B cell (primary cell): ENCODE results near the gene ATIC. TPM values are rescaled to one million over a fixed set of nuclear protein-coding genes. Genes with fewer than 3 reads are reported as not detected.

Experiments used
- ATAC-seq: fragments of 200-7000 bp; cut with Tn5 transposase; one replicate; pipeline ENCODE4 v1.10.0; 2021; ENCODE audit warnings: low read depth, mild to moderate bottlenecking, moderate number of reproducible peaks, moderate library complexity
- CTCF ChIA-PET: fragments of 350-600 bp; sonication (Branson Sonifier 250); formaldehyde crosslinking; loops from one replicate; lab custom pipeline; 2021; ENCODE audit warnings: antibody characterized with exemption, inconsistent platforms; lab: Charles Lee
- POLR2A ChIA-PET: fragments of 350-600 bp; sonication (Branson Sonifier 250); formaldehyde crosslinking; loops from one replicate; lab custom pipeline; 2021; ENCODE audit warnings: antibody characterized with exemption; lab: Charles Lee
- DNase-seq: peaks from one replicate; pipeline ENCODE4 v3.0.0; 2013
- H2AFZ ChIP-seq: 2 replicates; pipeline ENCODE4 v1.6.1; 2012; ENCODE audit warnings: mild to moderate bottlenecking, low read depth, low read length; ENCODE audit not compliant: insufficient read depth, poor library complexity, severe bottlenecking
- H3K27ac ChIP-seq, 2 donors: 1 replicate in 1 of 2; 2 replicates in 1 of 2; pipeline ENCODE4 v1.5.1; 2012 to 2013; ENCODE audit warnings: low read length in 2 of 2, mild to moderate bottlenecking in 2 of 2, moderate library complexity in 1 of 2
- H3K27me3 ChIP-seq, 4 experiments: fragments of 200-600 bp in 1 of 4; sonication (generic) in 1 of 4; replicated peaks in 1 of 4; 1 replicate in 2 of 4; 2 replicates in 2 of 4; pipeline versions ENCODE4 v1.6.1 to v1.7.0; 2013 to 2016; ENCODE audit warnings: low read length in 3 of 4, mild to moderate bottlenecking in 2 of 4, mixed read lengths in 1 of 4, moderate library complexity in 1 of 4; ENCODE audit not compliant: insufficient read depth in 4 of 4, control insufficient read depth in 3 of 4; ENCODE audit errors: control extremely low read depth in 1 of 4
- H3K36me3 ChIP-seq, 2 experiments: replicated peaks in 1 of 2; 1 replicate in 1 of 2; 2 replicates in 1 of 2; pipeline versions ENCODE4 v1.6.1 to v1.7.1; 2013; ENCODE audit warnings: low read length in 1 of 2; ENCODE audit not compliant: insufficient read depth in 2 of 2, control insufficient read depth in 1 of 2; ENCODE audit errors: control extremely low read depth in 1 of 2, extremely low read depth in 1 of 2
- H3K4me1 ChIP-seq, 2 donors: fragments of 200-600 bp in 1 of 2; sonication (generic) in 1 of 2; 1 replicate in 1 of 2; 2 replicates in 1 of 2; pipeline versions ENCODE4 v1.5.1 to v1.6.1; 2013 to 2017; ENCODE audit warnings: low read length in 2 of 2; ENCODE audit not compliant: control insufficient read depth in 2 of 2, insufficient read depth in 2 of 2
- H3K4me2 ChIP-seq: replicated peaks from 2 replicates; pipeline ENCODE3; 2012; ENCODE audit warnings: mild to moderate bottlenecking, low read depth, low read length; ENCODE audit not compliant: poor library complexity, severe bottlenecking
- H3K4me3 ChIP-seq, 5 experiments: fragments of 200-600 bp in 1 of 5; sonication (generic) in 1 of 5; 1 replicate in 3 of 5; 2 replicates in 2 of 5; pipeline versions ENCODE4 v1.5.1 to v1.7.0; 2011 to 2016; ENCODE audit warnings: low read length in 4 of 5, mild to moderate bottlenecking in 4 of 5, low read depth in 2 of 5, control low read depth in 1 of 5, moderate library complexity in 1 of 5; ENCODE audit not compliant: insufficient read depth in 1 of 5; ENCODE audit errors: control extremely low read depth in 1 of 5, extremely low read depth in 1 of 5
- H3K79me2 ChIP-seq: fragments of 200-600 bp; sonication (generic); one replicate; pipeline ENCODE4 v1.6.0; 2016; ENCODE audit warnings: low read length; ENCODE audit not compliant: control insufficient read depth, insufficient read depth
- H3K9ac ChIP-seq: fragments of 200-600 bp; sonication (generic); 2 replicates; pipeline ENCODE4 v1.6.1; 2017; ENCODE audit warnings: mild to moderate bottlenecking, low read length, moderate library complexity
- H3K9me3 ChIP-seq, 3 donors: one replicate each; pipeline versions ENCODE4 v1.6.1 to v1.7.1; 2013; ENCODE audit warnings: low read length in 2 of 3; ENCODE audit not compliant: control insufficient read depth in 2 of 3, insufficient read depth in 1 of 3; ENCODE audit errors: control extremely low read depth in 1 of 3
- H4K20me1 ChIP-seq: 2 replicates; pipeline ENCODE4 v1.6.0; 2012; ENCODE audit warnings: mild to moderate bottlenecking, low read length; ENCODE audit not compliant: insufficient read depth, control insufficient read depth, poor library complexity, severe bottlenecking
- H3K27ac Mint-ChIP-seq: one replicate; pipeline ENCODE4 v1.8.0; 2021; ENCODE audit warnings: mixed read lengths
- H3K27me3 Mint-ChIP-seq: one replicate; pipeline ENCODE4 v1.8.0; 2021; ENCODE audit warnings: mixed read lengths
- H3K4me1 Mint-ChIP-seq: one replicate; pipeline ENCODE4 v1.8.0; 2021; ENCODE audit warnings: mixed read lengths
- H3K4me3 Mint-ChIP-seq: one replicate; pipeline ENCODE4 v1.8.0; 2021; ENCODE audit warnings: mixed read lengths
- H3K9me3 Mint-ChIP-seq: one replicate; pipeline ENCODE4 v1.8.0; 2022; ENCODE audit warnings: mixed read lengths; ENCODE audit not compliant: insufficient read depth
- EZH2 ChIP-seq: IDR thresholded peaks from 2 replicates; pipeline ENCODE4 v1.6.1; 2012; ENCODE audit warnings: borderline replicate concordance, low read depth, mild to moderate bottlenecking, moderate library complexity, low read length; ENCODE audit not compliant: insufficient read depth, poor library complexity, severe bottlenecking
- WGBS: methylation state at CpG from one replicate; pipeline ENCODE4 v1.1.5; 2013; ENCODE audit warnings: missing lambda C conversion rate; ENCODE audit not compliant: insufficient coverage; 5-methylcytosine and 5-hydroxymethylcytosine counted together
- intact Hi-C: fragments of 100-400 bp; cut with micrococcal nuclease; formaldehyde crosslinking; loops from one replicate; pipeline ENCODE4 v1.10.0; 2022
- polyA plus RNA-seq: library from polyadenylated mRNA; depleted of rRNA; stranded (reverse); fragments of >200 nt; gene quantifications from 2 replicates; pipeline ENCODE4 v1.2.3, GENCODE V29; 2012
- total RNA-seq, 2 donors: library from RNA; stranded (reverse); fragments of 120-200 nt in 1 of 2; gene quantifications; 1 replicate in 1 of 2; 2 replicates in 1 of 2; pipeline versions ENCODE4 v1.2.3 to v1.2.4, GENCODE V29; 2013 to 2022
- TF ChIP-seq, protein P1 (sequence below): fragments of 200-600 bp; IDR thresholded peaks from one replicate; pipeline ENCODE4 v1.8.0; 2022; ENCODE audit warnings: antibody characterized with exemption, mild to moderate bottlenecking

Gene ATIC
- total and polyA plus RNA-seq, 2 donors (not counting 1 experiment from before 2014, with no cell fraction given) = 55.4 to 80.4 TPM

DNA sequence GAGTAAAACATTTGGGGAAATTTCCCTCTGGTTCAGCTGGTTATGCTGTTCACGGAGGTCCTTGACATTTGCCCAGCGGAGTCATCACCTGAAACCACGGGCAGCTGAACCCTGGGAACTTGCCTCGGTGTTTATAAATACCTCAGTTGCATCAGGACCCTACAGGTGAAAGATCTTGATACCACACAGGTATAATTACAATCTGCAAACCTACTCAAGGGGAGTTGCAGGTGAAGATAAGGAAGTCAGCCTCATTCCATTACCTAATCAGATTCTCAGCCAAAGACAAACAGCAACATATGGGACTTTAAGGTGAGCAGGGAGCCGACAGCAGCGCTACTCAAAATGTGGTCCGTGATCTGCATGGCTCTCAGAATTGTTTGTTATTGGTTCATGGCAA is 37.0 kb upstream of the ATIC start:
- Histone ChIP-seq H3K27ac (no peak overlapping the region), H3K9ac (no peak overlapping the region), H3K9me3 (no peaks in the 10 kb centered on the region), H4K20me1 (no peaks in the 10 kb centered on the region), H3K27me3 (no peaks in the 10 kb centered on the region), H3K36me3 (no peaks in the 10 kb centered on the region), H3K4me3 (no peak overlapping the region), H3K4me2 (no peak overlapping the region), H3K79me2 (no peaks in the 10 kb centered on the region), H3K4me1 (peaks cover 0 to under 1% of the 10 kb centered on the region in 2 donors), H2AFZ (no peak overlapping the region)
- CTCF ChIA-PET = no interaction called here
- Mint-ChIP-seq H3K9me3 (no peaks in the 10 kb centered on the region), H3K4me3 (no peak overlapping the region), H3K27me3 (peaks cover 6% of the 10 kb centered on the region), H3K27ac (no peak overlapping the region), H3K4me1 (no peaks in the 10 kb centered on the region)
- no peak for ATAC-seq
- POLR2A ChIA-PET = no interaction called here
- intact Hi-C loops = loop anchor here (5.0 kb wide), 1 partner anchor 1468 kb away; no protein-coding TSS in a partner anchor
- no peak for TF ChIP-seq EZH2
- TF ChIP-seq, protein P1, sequence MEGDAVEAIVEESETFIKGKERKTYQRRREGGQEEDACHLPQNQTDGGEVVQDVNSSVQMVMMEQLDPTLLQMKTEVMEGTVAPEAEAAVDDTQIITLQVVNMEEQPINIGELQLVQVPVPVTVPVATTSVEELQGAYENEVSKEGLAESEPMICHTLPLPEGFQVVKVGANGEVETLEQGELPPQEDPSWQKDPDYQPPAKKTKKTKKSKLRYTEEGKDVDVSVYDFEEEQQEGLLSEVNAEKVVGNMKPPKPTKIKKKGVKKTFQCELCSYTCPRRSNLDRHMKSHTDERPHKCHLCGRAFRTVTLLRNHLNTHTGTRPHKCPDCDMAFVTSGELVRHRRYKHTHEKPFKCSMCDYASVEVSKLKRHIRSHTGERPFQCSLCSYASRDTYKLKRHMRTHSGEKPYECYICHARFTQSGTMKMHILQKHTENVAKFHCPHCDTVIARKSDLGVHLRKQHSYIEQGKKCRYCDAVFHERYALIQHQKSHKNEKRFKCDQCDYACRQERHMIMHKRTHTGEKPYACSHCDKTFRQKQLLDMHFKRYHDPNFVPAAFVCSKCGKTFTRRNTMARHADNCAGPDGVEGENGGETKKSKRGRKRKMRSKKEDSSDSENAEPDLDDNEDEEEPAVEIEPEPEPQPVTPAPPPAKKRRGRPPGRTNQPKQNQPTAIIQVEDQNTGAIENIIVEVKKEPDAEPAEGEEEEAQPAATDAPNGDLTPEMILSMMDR = no peak
- 87% methylated on average over 3 of the region's 7 CpGs for WGBS
- no peak for DNase-seq

DNA sequence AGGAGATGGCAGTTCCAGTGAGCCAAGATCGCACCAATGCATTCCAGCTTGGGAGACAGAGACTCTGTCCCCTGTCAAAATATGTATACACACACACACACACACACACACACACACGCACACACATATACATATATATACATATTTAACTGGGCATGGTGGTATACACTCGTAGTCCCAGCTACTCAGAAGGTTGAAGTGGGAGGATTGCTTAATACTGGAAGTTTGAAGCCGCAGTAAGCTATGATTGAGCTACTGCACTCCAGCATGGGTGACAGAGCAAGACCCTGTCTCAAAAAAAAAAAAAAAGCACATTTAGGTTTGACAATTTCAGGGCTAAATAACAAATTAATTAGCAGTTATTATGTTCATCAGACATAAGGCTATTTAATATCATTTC is 36.0 kb upstream of the ATIC start:
- Histone ChIP-seq H3K9me3 (no peaks in the 10 kb centered on the region), H3K4me2 (no peak overlapping the region), H3K36me3 (no peaks in the 10 kb centered on the region), H3K9ac (no peak overlapping the region), H3K4me3 (no peak overlapping the region), H3K27ac (no peak overlapping the region), H3K4me1 (peaks cover 5 to 7% of the 10 kb centered on the region in 2 donors), H2AFZ (no peak overlapping the region), H3K79me2 (no peaks in the 10 kb centered on the region), H3K27me3 (no peaks in the 10 kb centered on the region), H4K20me1 (no peaks in the 10 kb centered on the region)
- ATAC-seq (no peak), DNase-seq (no peak)
- 100% methylated on average over 2 of the region's 4 CpGs for WGBS
- intact Hi-C loops = no loop called here
- Mint-ChIP-seq H3K4me1 (peaks cover 3% of the 10 kb centered on the region), H3K4me3 (no peak overlapping the region), H3K27ac (no peak overlapping the region), H3K27me3 (peaks cover 6% of the 10 kb centered on the region), H3K9me3 (no peaks in the 10 kb centered on the region)
- no peak for TF ChIP-seq EZH2
- TF ChIP-seq, protein P1 = no peak
- CTCF ChIA-PET = interaction anchor here (0.6 kb wide), 1 partner anchor 44 kb away, joined by 3 read pairs; no protein-coding TSS in a partner anchor
- POLR2A ChIA-PET = no interaction called here
